ENCODE results near the gene LYPD6B.

The LYPD6B gene

DNA sequence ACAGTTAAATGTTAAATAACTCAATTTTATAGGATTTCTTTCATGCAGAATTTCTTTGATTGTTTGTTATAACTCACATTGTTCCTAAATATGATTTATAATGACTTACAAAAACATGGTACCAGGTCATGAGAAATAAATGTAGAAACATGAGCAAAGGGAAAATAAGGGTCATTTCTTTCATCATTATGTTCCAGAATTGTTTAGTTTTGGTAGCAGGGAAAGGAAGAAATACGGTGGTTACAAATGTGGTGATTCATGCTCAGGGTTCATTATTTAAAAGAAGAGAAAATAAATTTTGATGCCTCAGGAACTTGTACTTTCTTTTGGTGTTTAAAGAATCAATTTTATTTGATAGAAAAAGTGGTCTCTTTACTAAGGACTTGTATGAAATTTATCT lies 4.4 kb downstream of the LYPD6B start:
- no peak for DNase-seq

DNA sequence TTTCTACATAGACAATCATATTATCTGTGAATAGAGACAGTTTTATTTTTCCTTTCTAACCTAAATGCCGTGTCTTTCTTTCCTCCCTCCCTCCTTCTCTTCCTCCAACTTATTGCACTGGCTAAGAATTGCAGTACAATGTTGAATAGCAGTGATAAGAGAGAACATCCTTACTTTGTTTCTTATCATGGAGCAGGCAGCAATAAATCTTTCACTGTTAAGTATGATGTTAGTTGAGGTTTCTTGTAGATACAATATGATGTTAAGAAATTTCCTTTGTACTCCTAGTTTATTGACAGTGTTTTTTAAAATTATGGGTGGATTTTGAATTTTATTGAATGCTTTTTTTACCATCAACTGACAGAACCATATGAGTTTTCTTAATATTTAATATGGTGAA lies 6.0 kb downstream of the LYPD6B start:
- no peak for DNase-seq

DNA sequence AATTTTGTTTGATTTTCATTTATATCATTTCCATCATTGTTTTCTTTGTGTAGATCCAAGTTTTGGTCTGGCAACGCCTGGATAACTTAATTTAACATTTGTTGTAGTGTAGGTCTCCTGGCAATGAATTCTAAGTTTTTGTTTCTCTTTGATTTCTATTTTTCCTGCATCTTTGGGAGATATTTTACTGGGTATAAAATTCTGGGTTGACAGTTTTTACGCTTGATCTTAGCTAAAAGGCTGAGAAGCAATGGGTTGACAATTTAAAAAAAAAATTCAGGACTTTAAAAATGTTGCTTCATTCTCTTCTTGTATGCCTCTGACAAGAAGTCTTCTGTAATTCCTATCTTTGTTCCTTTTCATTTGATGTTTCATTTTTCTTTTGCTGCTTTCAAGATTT lies 8.6 kb downstream of the LYPD6B start:
- DNase-seq, result no peak

DNA sequence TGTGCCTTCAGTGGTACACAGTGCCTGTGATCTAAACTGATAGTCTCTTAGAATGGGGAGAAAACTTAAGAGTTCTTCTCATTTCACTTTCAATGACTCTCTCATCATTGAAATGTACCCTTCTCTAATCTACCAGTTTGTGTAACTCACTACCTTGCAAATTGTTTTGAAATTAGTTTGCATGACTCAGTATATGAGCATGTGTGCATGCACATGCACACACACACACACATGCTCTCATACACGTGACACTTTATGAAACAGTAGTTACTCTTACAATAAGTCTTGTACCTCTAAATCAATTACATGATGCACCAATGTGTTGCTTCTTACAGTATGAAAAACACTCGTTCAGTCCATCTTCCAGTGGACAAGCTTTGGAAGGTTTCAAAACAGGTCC lies 10.6 kb downstream of the LYPD6B start:
- no peak for DNase-seq

GRCh38 chr2:149050188-149050587 lies 11.7 kb downstream of the LYPD6B start:
- DNase-seq, result no peak

GRCh38 chr2:149055751-149056150 lies 17.3 kb downstream of the LYPD6B start:
- DNase-seq, result no peak

GRCh38 chr2:149056541-149057255 lies 18.2 kb downstream of the LYPD6B start:
- DNase-seq, result no peak

GRCh38 chr2:149057401-149057800 lies 18.9 kb downstream of the LYPD6B start:
- no peak for DNase-seq

DNA sequence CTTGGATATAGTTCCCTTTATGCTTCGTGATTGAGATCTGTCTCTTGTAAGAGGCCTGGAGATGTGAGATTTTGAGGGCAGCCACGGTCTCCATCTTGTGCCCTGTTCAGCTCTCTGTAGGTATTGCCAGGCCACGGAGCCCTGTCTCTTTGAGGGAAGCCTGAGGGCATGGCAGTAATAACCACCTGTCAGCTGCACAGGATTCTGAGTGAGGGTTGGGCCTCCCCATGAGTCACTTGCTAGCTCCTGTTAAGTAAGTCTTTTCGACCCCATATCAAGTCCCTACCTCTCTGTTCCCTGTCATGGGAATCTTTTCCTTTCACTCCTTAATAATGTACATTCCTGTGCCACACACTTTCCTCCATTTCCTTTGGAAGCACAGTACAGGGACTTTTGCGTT lies 20.4 kb downstream of the LYPD6B start:
- no peak for DNase-seq

DNA sequence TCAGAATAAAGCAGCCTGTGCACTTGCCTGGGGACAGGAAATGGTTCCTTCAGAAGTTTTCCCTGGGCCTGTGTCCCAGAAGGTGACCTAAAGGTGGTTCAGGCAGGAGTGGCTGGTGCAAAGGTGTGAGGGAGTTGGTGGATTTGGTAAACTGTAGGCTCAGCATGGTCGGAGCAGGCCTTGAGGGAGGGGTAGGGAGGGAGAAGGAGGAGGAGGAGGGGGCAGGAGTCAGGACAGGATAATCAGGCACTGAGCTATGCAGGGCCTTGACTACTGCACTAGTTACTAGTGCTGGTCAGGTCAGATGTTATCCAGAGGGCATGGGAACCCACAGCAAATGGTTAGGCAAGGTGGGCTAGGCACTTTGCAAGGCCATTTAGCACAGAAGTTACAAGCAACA lies 21.3 kb downstream of the LYPD6B start:
- DNase-seq, result no peak

GRCh38 chr2:149061133-149061745 lies 22.7 kb downstream of the LYPD6B start:
- no peak for DNase-seq

- no peak for DNase-seq
Measured at GRCh38 chr2:149062531-149062930, 24.0 kb downstream of the LYPD6B start.

- DNase-seq, result no peak
Measured at GRCh38 chr2:149063177-149063576, 24.7 kb downstream of the LYPD6B start.

- no peak for DNase-seq
Measured at GRCh38 chr2:149064365-149064841, 25.9 kb downstream of the LYPD6B start.

GRCh38 chr2:149064856-149065630 lies 26.5 kb downstream of the LYPD6B start:
- no peak for DNase-seq

GRCh38 chr2:149068225-149068995 lies 29.9 kb downstream of the LYPD6B start:
- no peak for DNase-seq

- no peak for DNase-seq
Measured at GRCh38 chr2:149068996-149069888, 30.7 kb downstream of the LYPD6B start.

GRCh38 chr2:149070681-149071320 lies 32.3 kb downstream of the LYPD6B start:
- no peak for DNase-seq

- no peak for DNase-seq
Measured at GRCh38 chr2:149075105-149075504, 36.6 kb downstream of the LYPD6B start.

GRCh38 chr2:149075853-149076252 lies 37.4 kb downstream of the LYPD6B start:
- DNase-seq, result no peak

- DNase-seq, result no peak
Measured at GRCh38 chr2:149076863-149077412, 38.4 kb downstream of the LYPD6B start.
